ENCODE measurements around the gene KRTAP5-3. TPM values are rescaled to one million over a fixed set of nuclear protein-coding genes. Genes with fewer than 3 reads are reported as not detected.
A peak's percentile ranks its signal among the peaks of the same experiment; 100 is the strongest.

Gene KRTAP5-3
- total and polyA plus RNA-seq, 2 of the 13 experiments (the other 11 are each of a cell fraction or from before 2014, with no cell fraction given) = not detected

DNA sequence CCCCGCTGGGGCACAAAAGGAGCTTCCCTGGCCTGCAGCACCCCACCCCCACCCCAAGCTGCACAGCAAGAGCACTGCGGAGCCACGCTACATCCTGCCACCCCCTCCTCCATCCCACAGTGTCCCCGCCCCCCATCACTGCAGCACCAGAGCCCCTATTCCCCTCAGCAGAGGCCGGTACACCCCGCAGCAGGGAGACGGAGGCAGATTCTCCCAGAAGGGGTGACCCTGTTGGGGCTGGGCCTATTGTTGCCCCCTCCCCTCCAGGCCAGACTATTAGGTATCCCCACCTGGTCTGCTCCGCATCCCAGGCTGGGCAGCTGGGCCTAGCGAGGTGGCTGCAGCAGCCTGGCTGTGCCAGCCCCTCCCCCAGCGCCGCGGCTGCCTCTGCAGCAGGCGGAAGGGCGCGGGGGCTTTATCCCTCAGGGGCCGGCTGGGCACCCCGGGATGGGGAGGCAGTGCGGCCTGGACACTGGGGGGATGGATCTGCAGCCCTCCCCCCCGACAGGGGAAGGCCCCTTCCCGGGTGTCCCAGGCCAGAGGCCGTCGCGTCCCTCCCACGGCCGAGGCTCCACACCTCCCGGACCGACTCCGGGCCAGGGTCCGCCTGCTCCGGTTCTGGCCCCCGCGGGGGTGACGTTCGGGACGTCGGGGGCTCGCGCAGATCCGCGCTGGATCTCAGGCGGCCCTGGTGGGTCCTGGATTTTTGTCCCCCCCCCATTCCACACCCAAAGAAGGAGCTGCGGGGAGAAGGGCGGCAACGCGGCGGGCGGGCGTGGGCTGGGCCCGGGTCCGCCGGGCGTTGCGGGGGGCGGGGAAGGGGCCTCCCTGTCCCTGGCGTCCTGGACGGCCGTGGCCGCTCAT lies 37.1 kb downstream of the KRTAP5-3 start (continued):
- TF ChIP-seq ZNF260 (CRISPR knock-in tag; IDR thresholded peaks at IDR 0.05; ENCODE audit: borderline replicate concordance, low read depth) (no peak), RXRB (CRISPR knock-in tag; IDR thresholded peaks at IDR 0.05; ENCODE audit: borderline replicate concordance) (no peak), STAG1 (CRISPR knock-in tag; IDR thresholded peaks at IDR 0.05) (no peak), ZBTB21 (CRISPR knock-in tag; IDR thresholded peaks at IDR 0.05) (no peak), ZEB1 (IDR thresholded peaks at IDR 0.05; ENCODE audit: insufficient replicate concordance, low read depth) (no peak), HOXA3 (CRISPR knock-in tag; IDR thresholded peaks at IDR 0.05) (0 out of 2 replicates have a peak, but pooled peaks have one; percentile 12), ZNF337 (CRISPR knock-in tag; IDR thresholded peaks at IDR 0.05; ENCODE audit: borderline replicate concordance, low read depth) (no peak), ZFP82 (CRISPR knock-in tag; IDR thresholded peaks at IDR 0.05; ENCODE audit: borderline replicate concordance) (no peak), ZNF207 (IDR thresholded peaks at IDR 0.05; ENCODE audit: borderline replicate concordance) (no peak), ZSCAN22 (CRISPR knock-in tag; IDR thresholded peaks at IDR 0.05) (no peak), ZNF225 (CRISPR knock-in tag; IDR thresholded peaks at IDR 0.05) (0 out of 2 replicates have a peak, but pooled peaks have one; percentile 25), LCORL (IDR thresholded peaks at IDR 0.05) (no peak), LCORL (CRISPR knock-in tag; IDR thresholded peaks at IDR 0.05) (no peak), TGIF2 (CRISPR knock-in tag; IDR thresholded peaks at IDR 0.05) (no peak), FOXC1 (CRISPR knock-in tag; IDR thresholded peaks at IDR 0.05; ENCODE audit: borderline replicate concordance) (no peak), HHEX (CRISPR knock-in tag; IDR thresholded peaks at IDR 0.05) (no peak), NONO (IDR thresholded peaks at IDR 0.05) (no peak), NONO (CRISPR knock-in tag; conservative IDR thresholded peaks at IDR 0.05) (no peak)
- TF ChIP-seq, protein P1, sequence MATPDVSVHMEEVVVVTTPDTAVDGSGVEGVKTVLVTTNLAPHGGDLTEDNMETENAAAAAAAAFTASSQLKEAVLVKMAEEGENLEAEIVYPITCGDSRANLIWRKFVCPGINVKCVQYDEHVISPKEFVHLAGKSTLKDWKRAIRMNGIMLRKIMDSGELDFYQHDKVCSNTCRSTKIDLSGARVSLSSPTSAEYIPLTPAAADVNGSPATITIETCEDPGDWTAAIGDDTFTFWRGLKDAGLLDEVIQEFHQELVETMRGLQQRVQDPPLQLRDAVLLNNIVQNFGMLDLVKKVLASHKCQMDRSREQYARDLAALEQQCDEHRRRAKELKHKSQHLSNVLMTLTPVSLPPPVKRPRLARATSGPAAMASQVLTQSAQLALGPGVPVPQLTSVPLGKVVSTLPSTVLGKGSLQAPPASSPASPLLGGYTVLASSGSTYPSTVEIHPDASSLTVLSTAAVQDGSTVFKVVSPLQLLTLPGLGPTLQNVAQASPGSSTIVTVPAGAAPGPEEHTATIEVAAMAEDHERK (CRISPR knock-in tag; IDR thresholded peaks at IDR 0.05; ENCODE audit: low read depth) = no peak
- TF ChIP-seq, protein P2, sequence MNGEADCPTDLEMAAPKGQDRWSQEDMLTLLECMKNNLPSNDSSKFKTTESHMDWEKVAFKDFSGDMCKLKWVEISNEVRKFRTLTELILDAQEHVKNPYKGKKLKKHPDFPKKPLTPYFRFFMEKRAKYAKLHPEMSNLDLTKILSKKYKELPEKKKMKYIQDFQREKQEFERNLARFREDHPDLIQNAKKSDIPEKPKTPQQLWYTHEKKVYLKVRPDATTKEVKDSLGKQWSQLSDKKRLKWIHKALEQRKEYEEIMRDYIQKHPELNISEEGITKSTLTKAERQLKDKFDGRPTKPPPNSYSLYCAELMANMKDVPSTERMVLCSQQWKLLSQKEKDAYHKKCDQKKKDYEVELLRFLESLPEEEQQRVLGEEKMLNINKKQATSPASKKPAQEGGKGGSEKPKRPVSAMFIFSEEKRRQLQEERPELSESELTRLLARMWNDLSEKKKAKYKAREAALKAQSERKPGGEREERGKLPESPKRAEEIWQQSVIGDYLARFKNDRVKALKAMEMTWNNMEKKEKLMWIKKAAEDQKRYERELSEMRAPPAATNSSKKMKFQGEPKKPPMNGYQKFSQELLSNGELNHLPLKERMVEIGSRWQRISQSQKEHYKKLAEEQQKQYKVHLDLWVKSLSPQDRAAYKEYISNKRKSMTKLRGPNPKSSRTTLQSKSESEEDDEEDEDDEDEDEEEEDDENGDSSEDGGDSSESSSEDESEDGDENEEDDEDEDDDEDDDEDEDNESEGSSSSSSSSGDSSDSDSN (CRISPR knock-in tag; IDR thresholded peaks at IDR 0.05) = no peak
- TF ChIP-seq, protein P3, sequence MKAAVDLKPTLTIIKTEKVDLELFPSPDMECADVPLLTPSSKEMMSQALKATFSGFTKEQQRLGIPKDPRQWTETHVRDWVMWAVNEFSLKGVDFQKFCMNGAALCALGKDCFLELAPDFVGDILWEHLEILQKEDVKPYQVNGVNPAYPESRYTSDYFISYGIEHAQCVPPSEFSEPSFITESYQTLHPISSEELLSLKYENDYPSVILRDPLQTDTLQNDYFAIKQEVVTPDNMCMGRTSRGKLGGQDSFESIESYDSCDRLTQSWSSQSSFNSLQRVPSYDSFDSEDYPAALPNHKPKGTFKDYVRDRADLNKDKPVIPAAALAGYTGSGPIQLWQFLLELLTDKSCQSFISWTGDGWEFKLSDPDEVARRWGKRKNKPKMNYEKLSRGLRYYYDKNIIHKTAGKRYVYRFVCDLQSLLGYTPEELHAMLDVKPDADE (CRISPR knock-in tag; IDR thresholded peaks at IDR 0.05) = no peak
- TF ChIP-seq, protein P4, sequence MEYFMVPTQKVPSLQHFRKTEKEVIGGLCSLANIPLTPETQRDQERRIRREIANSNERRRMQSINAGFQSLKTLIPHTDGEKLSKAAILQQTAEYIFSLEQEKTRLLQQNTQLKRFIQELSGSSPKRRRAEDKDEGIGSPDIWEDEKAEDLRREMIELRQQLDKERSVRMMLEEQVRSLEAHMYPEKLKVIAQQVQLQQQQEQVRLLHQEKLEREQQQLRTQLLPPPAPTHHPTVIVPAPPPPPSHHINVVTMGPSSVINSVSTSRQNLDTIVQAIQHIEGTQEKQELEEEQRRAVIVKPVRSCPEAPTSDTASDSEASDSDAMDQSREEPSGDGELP (IDR thresholded peaks at IDR 0.05; ENCODE audit: borderline replicate concordance, low read depth) = no peak
- TF ChIP-seq, protein P5, sequence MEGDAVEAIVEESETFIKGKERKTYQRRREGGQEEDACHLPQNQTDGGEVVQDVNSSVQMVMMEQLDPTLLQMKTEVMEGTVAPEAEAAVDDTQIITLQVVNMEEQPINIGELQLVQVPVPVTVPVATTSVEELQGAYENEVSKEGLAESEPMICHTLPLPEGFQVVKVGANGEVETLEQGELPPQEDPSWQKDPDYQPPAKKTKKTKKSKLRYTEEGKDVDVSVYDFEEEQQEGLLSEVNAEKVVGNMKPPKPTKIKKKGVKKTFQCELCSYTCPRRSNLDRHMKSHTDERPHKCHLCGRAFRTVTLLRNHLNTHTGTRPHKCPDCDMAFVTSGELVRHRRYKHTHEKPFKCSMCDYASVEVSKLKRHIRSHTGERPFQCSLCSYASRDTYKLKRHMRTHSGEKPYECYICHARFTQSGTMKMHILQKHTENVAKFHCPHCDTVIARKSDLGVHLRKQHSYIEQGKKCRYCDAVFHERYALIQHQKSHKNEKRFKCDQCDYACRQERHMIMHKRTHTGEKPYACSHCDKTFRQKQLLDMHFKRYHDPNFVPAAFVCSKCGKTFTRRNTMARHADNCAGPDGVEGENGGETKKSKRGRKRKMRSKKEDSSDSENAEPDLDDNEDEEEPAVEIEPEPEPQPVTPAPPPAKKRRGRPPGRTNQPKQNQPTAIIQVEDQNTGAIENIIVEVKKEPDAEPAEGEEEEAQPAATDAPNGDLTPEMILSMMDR (CRISPR knock-in tag; IDR thresholded peaks at IDR 0.05) = no peak
